Fibroblast of upper back skin (primary cell): ENCODE measurements around the gene DENND1A.
"Not testable (repeated sequence)": the region's sequence is repeated elsewhere in the genome, so short reads cannot be mapped to it uniquely, and the experiment has no call there.

Experiments used
- DNase-seq: peaks from one replicate; pipeline ENCODE4 v3.0.0-alpha.2; 2013

The DENND1A gene

GRCh38 chr9:123914517-123915196 lies 15.3 kb downstream of the DENND1A start:
- no peak for DNase-seq

GRCh38 chr9:123912167-123912897 lies 17.6 kb downstream of the DENND1A start:
- DNase-seq, result no peak

GRCh38 chr9:123911024-123911423 lies 18.9 kb downstream of the DENND1A start:
- no peak for DNase-seq

GRCh38 chr9:123909192-123909591 lies 20.7 kb downstream of the DENND1A start:
- not testable (repeated sequence) for DNase-seq

GRCh38 chr9:123903550-123903949 lies 26.4 kb downstream of the DENND1A start:
- DNase-seq, result not testable (repeated sequence)

GRCh38 chr9:123894822-123895221 lies 35.1 kb downstream of the DENND1A start:
- no peak for DNase-seq

GRCh38 chr9:123893831-123894460 lies 36.0 kb downstream of the DENND1A start:
- DNase-seq, result peak; percentile 20

GRCh38 chr9:123893115-123893514 lies 36.8 kb downstream of the DENND1A start:
- no peak for DNase-seq

- DNase-seq, result no peak
Measured at GRCh38 chr9:123887837-123888236, 42.1 kb downstream of the DENND1A start.

- not testable (repeated sequence) for DNase-seq
Measured at GRCh38 chr9:123885834-123886233, 44.1 kb downstream of the DENND1A start.

GRCh38 chr9:123883634-123884033 lies 46.3 kb downstream of the DENND1A start:
- no peak for DNase-seq

GRCh38 chr9:123881604-123882003 lies 48.3 kb downstream of the DENND1A start:
- no peak for DNase-seq

- no peak for DNase-seq
Measured at GRCh38 chr9:123880420-123880819, 49.5 kb downstream of the DENND1A start.

- no peak for DNase-seq
Measured at GRCh38 chr9:123876750-123877149, 53.2 kb downstream of the DENND1A start.

GRCh38 chr9:123872710-123873109 lies 57.2 kb downstream of the DENND1A start:
- DNase-seq, result no peak

GRCh38 chr9:123871781-123872180 lies 58.1 kb downstream of the DENND1A start:
- DNase-seq, result no peak

- peak; percentile 1 for DNase-seq
Measured at GRCh38 chr9:123868002-123868401, 61.9 kb downstream of the DENND1A start.

GRCh38 chr9:123867034-123867433 lies 62.9 kb downstream of the DENND1A start:
- DNase-seq, result no peak

- no peak for DNase-seq
Measured at GRCh38 chr9:123866497-123866896, 63.4 kb downstream of the DENND1A start.

- DNase-seq, result no peak
Measured at GRCh38 chr9:123865226-123866000, 64.5 kb downstream of the DENND1A start.

GRCh38 chr9:123864251-123864650 lies 65.7 kb downstream of the DENND1A start:
- DNase-seq, result no peak

- peak; percentile 70 for DNase-seq
Measured at GRCh38 chr9:123863164-123863855, 66.6 kb downstream of the DENND1A start.

GRCh38 chr9:123861756-123862120 lies 68.2 kb downstream of the DENND1A start:
- no peak for DNase-seq
